ENCODE results near the gene EVA1C.
A peak's percentile ranks its signal among the peaks of the same experiment; 100 is the strongest.

Gene EVA1C

DNA sequence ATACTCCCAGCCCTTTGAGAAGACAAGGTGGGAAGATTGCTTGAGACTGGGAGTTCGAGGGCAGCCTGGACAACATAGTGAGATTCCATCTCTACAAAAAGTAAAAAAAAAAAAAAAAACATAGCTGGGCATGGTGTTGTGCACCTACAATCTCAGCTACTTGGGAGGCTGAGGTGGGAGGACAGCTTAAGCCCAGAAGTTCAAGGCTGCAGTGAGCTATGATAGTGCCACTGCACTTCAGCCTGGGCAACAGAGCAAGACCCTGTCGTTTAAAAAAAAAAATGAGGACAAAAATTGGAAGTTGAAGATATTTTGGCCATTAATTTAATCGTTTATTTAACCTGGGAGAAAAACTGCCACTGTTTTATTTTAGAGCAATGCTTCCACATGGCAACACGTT, 20.8 kb upstream of the EVA1C start:
- no peak for DNase-seq

DNA sequence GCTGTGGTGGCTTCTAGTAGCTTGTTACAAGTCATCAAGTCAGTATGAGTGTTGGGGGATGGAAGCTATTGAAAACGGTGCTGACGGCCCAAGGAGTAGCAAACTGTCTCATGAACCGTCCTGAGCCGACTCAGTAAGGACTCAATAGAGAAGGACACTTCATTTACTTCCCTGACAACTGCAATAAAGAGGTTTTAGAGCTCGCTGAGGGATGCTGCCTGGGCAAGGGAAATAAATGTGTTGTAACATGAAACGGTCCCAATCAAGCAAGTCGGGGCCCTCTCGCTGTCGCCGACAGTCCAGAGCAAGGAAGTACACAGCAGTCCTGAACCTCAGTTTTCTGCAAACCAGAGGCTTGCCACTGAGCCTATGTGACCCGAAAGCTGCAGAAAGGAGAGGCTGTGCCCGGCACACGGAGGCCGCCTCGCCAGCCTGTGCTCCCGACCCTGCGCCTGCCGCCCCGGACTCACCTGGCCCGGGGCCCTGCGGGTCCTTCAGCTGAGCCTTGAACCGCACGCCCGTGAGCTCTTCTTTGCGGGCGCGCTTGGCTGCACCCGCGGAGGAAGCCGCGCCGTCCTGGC, 20.1 kb upstream of the EVA1C start:
- no peak for DNase-seq

DNA sequence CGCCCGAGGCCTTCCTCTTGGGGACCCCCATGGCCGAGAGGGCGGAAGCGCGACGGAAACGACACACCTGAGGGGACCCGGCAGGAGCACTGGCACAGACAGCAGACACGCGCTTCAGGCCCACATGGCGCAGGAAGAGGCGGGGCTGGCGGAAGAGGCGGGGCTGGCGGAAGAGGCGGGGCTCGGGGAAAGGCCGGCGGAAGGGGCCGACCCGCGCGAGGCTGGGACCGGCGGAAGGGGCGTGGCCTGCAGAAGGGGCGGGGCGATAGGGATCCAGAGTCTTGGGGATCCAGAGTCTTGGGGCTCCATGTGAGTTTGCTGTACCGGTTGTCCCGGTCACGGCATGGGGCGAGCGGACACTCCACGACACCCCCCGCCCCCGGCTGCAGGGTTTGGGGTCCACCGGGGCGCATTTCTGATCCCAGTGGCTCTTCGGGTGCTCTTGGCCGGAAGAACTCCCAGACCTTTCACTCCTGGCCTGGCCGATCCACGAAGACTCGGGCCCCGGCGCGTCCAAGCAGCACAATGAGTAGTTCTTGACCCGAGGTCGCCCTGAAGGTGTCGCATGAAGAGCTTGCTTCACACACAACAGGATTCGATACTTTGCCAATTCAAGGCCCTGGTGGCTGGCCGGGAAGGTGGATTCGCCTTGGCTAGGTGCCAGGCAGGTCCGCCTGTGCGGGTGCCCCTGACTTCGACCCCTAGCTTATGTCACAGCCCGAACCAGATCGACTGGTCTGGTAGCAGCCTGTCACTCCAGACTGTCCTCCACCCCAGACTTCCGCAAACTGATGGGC, 19.4 kb upstream of the EVA1C start, which contains the start of gene URB1:
URB1 (minus strand) TSS at position 133 of the 797 bp plus-strand sequence; CDS start at position 31, 102 bp downstream.
- peak; percentile 71 to 73 for DNase-seq

DNA sequence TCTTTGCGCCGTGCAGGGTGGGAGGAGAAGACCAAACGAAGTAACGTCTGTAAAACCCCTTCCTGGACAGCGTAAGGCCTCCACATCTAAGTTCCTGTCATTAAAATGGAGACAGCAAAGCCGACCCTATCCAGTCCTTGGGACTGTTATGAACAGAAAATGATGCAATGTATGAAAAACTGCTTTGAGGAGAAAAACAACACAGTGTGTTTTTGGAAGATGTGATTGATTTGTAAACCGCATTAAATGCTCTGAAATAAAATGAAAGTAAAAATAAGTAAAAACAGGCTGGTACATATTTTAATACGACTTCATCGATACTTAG, 18.9 kb upstream of the EVA1C start:
- DNase-seq, result no peak

DNA sequence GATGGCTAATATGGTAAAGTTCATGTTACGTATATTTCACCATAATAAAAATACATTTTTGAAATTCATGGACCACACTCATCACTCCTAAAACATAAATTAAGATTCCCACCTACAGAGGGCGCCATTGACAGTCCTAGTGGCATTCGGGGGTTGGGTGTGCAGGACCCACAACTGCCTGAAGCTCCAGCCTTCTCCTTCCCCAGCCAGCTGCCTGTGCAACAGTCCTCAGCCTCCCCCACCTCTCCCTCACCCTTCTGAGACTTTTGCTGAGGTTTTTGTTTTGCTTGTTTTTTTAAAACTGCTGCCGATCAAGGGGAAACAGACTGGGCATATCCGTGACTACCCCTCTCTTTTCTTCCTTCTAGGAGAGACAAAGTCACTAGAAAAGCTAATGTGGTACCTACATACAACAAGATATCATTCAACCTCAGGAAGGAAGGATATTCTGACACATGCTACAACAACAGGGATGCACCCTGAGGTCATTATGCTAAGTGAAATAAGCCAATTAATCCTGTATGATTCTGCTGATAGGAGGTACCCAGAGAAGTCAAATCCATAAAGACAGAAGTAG, 9.2 kb upstream of the EVA1C start:
- DNase-seq, result peak; percentile 45 to 49

DNA sequence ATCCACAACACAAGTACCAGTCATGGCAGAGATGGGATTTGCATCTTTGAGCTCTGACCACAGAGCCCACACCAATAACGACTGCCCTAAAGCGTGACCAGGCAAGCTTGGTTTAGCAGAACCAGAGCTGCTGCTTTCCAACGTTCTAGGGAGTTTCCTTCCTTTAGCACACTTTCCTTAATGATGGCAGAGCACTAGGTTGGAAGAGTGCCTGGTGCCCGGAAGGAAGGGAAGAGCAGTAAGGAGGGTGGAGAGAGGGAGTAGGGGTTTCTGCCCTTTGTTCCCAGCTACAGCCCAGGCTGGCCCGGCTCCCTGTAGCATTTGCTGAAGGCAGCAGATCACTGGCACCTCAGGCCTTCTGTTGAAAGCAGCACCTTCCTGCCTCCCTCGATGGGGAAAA, 6.1 kb upstream of the EVA1C start:
- no peak for DNase-seq

DNA sequence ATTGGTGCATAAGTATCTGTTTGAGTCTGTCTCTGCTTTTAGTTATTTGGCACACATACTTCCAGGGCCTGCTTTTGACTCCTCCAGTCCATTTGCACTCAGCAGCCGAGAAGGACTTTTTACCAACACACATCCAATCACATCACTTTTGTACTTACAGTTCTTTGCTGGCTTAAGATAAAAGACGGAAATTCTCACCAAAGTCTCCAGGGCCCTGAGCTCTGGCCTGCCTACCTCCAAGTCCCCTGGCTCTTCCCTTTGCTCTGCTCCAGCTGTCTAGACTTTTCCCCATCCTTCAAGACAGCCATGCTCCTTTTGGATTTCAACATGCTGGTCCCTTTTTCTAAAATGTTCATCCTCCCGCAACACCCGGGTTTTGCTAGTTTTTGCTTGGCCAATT, 2.2 kb upstream of the EVA1C start:
- no peak for DNase-seq

DNA sequence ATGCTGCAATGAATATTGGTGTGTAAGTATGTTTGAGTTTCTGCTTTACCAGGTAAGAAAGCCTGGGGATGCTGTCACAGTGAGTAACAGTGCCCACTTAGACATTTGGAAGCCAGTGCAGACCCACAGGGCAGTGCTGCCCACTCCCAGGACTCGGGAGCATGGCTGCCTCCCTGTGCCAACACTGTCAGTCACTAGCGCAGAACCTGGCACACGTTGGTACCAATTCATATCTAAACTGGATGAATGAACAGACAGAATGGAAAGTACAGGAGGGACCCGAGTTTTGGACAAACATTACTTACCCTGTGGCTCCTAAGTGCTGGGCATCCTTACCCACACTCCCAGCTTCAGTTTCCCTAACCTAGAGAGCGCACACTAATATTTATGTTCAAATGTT, 1.6 kb upstream of the EVA1C start:
- no peak for DNase-seq

DNA sequence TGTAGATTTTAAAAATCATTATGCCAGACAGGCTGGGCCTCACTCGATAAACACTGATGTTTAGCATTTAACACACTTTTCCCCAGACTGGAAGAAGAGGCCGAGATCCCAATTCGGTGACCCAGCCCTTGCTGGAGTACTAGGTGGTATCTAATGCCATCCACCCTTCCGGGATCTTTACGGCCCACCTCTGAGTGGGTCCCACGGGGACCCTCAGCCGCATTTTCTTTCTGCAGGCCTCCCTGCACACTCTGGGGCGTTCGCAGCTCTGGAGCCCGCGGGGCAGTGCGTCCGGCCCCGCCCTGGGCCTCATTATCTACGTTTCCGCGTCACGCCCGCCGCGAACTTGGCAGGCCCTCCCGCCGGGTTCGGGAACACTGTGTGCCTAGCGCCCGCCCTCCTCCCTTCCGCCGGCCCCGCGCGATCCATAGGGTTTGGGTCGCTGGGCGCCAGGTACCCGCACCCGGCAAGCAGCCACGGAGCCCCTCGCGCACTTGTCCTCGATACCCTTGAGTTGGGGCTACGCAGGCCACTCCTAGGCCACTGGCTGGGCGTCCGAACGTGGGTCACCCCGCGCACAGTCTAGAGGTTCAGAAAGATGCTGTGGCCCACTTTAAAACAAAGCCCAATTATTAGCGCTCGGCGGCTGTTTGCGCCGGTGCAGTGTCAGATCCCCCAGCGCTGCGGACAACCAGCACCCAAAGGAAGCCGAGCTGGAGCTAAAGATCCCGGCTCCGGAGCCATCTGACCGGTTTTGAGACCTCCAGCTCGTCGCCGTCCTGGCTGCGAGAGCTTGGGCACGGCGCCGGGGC, 950 bp upstream of the EVA1C start:
- DNase-seq, result peak; percentile 49 to 72

DNA sequence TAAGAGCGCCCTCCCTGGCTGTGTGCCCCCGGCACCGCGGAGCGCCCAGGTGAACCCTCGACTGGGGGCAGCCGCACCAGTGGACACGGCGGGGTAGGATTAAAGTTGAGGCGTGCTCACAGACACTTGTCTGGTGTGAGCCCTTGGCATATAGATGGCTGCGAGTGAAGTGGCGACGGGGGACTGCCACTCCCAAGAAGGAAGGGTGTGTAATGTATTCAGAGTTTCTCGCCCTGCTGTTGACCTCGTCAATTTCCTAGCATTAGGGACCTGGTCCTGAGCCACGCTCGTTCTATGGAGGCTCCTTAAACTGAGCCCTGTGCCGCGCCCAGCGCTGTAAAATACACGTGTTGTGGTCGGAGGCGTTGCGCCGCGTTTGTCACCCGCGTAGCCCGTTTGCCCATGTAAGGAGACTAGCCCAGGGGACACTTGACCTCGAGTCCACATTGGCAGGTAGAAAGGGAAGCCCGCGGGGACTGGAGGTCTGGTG, 554 bp downstream of the EVA1C start:
- DNase-seq, result peak in 1 of 2 experiments; percentile 32

DNA sequence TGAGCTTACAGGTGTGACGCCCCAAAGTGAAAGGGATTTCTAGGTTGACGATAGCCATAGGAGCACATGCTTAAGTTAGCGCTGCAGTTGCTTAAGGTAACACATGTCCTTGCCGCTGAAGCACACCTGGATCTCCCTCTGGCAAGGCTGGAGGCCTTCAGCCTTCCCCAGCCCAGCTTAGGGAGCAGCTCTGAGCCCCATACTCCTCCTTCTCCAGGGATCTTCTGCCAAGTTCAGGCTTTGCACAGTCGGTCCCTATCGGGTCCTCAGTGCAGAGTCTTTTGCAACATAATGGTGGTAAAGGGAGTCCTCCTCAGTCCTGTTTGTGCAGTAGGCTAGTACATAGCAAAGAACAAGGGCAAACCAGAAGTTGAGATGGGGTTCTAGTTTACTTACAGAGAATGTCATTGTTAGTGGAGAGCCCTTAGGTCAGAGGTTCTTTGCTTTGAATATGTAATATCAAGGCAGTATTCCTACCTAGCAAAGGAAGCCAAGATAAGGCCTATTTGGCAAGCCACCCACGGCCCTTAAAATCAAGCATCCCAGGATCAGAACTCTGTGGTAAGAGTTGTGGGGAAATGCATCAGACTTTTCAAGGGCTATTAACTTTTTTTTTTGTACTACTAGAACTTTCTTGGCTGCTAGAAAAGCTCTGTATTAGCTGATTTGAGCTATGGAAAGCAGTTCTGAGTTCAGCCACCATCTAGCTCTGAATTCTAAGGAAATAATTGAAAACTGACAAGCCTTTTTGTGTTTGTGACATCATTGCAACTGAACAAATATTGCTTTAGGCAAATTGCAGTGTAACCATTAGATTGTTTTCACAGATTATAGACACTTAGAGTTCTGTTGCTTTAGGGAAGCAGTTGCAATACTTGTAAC, 1.4 kb downstream of the EVA1C start:
- peak in 1 of 2 experiments; percentile 51 for DNase-seq

DNA sequence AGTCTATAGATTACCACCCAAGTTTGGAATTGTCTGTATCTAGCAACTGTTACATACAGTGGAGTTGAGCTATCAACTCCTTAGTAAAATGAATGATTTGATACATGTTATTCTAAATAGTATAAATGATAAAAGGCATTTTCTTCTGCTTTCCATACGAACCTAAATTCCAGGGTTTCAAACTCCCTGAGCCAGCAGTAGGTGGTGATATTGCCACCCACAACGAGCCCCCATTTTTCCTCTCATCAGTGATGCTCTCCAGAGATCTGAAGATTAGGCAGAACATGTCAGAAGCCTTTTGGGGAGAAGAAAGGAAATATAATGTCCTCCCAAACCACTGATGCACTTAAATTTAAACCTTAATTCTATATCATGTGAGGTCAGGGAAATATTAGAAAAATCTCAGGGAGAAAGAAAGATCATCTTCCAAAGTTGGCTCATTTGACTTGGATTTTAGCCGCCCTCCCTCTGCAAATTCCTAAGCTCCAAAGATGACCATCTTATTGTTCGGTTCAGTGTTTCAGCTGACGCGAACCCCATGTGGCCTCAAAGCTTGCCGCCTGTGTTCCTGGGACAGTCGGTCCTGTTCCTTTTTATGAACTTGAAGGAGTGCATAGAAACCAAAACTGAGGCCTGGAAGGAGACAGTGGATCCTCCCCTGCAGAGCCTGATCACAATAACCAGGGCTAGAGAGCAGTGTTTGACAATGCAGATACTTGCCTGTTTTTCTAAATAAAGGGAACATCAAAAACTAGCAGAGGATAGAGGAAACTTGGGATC, 2.3 kb downstream of the EVA1C start:
- peak in 1 of 2 experiments; percentile 21 for DNase-seq

DNA sequence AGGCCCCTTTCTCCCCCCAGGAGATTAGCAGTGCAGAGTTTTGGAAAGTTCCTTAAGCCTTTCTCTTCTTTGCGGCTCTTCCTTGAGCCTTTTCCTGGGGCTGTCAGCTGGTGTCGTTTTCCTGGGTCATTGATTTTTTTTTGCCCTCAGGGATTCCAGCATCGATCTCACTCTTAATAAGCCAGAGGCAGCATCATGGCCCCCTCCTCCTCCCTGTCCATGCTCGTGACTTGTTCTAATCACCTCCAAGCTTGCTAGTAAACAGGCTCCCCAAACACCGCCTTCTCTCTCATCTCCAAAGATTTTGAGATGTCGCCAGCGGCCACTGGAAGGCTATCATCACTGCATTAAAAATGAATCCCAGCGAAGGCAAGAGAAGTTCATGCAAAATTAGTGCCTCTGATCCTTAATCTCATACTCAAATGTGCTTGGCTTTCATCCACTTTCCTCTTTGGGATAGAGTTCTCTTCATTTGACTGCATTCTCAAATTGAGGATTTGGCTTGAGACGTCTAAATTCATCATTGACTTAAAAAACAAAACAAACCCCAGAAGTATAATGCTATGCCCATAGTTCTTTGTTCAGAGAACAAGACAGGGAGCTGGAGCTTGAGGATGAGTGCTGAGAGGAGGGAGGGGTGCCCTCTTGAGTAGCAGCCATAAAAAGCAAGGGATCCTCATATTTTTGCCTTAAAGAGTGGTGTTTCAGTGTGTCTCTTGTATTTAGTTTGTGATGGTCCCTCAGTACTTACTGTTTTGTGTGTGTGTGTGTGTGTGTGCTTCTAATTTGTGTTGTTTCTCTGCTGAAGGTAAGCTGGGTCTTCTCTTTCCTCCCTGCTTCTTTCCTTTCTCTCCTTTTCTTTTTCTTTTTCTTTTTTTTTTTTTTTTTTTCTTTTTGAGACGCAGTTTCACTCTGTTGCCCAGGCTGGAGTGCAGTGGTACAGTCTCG, 3.2 kb downstream of the EVA1C start:
- DNase-seq, result no peak

DNA sequence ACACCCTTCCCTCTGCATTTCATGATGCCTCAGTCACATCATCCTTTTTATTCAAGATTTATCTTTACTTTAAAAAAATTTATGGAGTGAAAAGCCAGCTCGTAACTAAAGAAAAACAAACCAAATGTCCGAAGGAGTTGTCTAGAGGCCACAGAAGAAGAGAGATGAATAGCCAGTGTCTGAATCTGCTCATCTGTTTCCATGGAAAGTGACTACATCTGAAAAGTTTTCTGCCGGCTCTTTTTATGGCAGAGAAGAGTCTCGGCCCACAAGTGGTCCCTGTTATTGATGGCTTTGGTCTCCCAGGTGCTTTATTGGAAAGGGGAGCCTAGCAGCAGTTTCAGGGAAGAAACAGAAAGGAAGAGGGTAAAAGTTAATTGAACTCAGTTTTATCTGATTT, 5.6 kb downstream of the EVA1C start:
- DNase-seq, result no peak

DNA sequence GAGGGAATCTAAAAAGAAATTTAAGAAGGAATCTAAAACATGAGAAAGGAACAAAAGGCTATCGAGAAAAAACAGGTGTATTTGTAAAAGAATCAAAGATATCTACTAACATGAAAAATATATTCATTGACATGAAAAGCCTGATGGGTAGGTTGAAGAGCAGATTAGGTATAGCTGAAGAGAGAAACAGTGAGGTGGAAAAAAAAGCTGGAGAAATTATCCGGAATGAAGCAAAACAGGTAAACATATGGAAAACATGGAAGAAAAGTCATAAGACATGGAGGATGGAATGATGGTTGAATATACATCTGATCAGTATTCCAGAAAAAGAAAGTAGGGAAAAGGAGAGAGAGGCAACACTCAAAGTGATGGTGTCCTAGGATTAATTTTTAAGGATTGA, 9.6 kb downstream of the EVA1C start:
- DNase-seq, result no peak

DNA sequence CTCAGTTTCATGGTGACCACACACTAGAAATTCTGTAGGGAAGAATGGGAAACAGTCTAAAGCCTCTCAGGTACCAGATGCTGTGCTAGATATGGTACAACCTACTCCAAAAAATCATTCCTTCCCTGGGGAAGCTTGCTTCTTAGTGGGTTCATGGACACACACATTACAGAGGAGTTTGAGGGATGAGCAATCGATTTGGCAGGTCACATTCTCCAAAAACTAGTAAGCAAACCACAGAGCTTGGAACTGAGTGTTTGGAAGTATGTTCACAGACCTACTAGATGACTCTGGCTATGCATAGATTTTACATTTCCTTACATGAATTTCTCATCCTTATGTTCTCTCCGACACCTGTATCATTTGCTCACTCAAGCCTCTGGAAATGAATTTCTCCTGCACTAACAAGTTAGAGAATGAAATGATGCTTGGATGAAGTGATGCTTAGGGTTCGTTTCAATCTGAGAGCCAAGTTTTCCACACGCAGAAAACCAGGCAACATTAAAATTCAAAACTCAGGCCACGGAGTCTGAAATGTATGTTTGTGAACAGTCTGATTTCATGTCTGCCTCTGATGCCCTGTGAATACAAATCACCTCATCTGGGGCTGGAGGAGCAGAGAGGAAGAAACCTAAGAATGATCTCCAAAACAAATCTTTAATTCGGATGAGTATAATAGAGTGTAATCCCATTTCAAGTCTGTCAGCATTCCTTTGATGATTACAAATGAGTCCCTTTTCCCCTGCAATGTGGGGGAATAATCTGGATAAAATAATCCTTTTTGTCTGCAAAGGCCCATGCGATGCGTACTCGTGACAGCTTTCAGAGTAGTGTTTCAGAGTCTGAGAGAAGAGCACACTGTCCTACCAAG, 11.0 kb downstream of the EVA1C start:
- no peak for DNase-seq

DNA sequence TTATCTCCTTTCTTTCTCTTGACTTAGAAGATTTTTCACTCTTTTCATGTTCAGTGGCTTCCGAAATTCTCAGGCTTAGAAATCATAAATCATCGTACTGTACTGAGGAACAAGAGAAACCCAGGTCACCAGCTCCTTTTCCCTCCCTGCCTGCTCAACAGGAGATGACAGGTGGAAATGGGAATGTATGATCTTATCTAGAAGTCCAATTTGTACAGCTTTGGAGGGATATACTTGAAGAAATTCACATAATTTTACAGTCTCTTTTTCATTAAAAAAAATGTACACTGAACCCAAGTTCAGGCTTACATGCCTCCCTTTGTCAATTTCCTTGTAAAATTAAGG, 11.7 kb downstream of the EVA1C start:
- no peak for DNase-seq

DNA sequence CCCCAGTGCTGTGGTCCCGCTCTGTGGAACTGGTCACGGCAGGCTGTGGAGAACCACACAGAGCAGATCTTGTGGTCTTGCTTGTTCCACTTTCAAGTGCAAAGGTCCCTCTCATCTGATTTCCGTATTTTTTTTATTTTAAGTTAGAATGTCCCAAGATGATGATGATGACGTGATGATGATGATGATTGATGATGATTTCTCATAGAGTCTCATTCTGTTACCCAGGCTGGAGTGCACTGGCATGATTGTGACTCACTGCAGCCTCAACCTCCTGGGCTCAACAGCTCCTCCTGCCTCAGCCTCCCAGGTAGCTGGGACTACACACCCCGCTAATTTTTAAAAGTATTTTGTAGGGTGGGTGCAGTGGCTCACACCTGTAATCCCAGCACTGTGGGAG, 12.2 kb downstream of the EVA1C start:
- no peak for DNase-seq

DNA sequence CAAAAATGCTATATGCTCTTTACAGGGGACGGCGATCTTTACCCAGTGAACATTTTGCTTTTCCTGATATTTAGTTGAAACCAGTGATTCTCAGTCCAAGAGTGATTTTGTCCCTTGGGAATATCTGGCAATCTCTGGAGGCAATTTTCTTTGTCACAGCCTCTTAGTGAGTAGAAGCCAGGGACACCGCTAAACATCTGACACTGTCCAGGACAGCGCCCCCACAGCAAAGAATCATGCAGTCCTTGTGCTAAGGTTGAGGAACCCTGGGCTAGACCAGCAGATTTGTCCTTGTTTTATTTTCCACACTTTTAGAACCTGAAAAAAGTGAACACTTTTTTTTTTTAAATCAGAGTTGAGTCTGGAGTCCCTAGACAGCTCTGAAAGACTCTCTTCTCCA, 13.1 kb downstream of the EVA1C start:
- DNase-seq, result no peak

Data from NCI-H2081 (cell line).